Measurements from ENCODE around the gene MGAT5B. TPM values are rescaled to one million over a fixed set of nuclear protein-coding genes. Genes with fewer than 3 reads are reported as not detected.
"Not testable (repeated sequence)": the region's sequence is repeated elsewhere in the genome, so short reads cannot be mapped to it uniquely, and the experiment has no call there.

The MGAT5B gene
- total RNA-seq, 1 donor from 2014 or later: 4.8 TPM

- intact Hi-C loops (cut with micrococcal nuclease): no loop called here
Observed at GRCh38 chr17:76847031-76847430, 21.2 kb upstream of the MGAT5B start.

- intact Hi-C loops (cut with micrococcal nuclease): no loop called here
Observed at GRCh38 chr17:76848670-76849069, 19.5 kb upstream of the MGAT5B start.

GRCh38 chr17:76849160-76849559 lies 19.0 kb upstream of the MGAT5B start:
- intact Hi-C loops (cut with micrococcal nuclease): not testable (repeated sequence)

- intact Hi-C loops (cut with micrococcal nuclease): no loop called here
Observed at GRCh38 chr17:76852843-76853242, 15.4 kb upstream of the MGAT5B start.

- intact Hi-C loops (cut with micrococcal nuclease): no loop called here
Observed at GRCh38 chr17:76855105-76855504, 13.1 kb upstream of the MGAT5B start.

- intact Hi-C loops (cut with micrococcal nuclease): no loop called here
Observed at GRCh38 chr17:76862079-76862478, 6.1 kb upstream of the MGAT5B start.

GRCh38 chr17:76862494-76862893 lies 5.7 kb upstream of the MGAT5B start:
- intact Hi-C loops (cut with micrococcal nuclease): no loop called here

- intact Hi-C loops (cut with micrococcal nuclease): no loop called here
Observed at GRCh38 chr17:76864024-76864423, 4.2 kb upstream of the MGAT5B start.

GRCh38 chr17:76865174-76865573 lies 3.0 kb upstream of the MGAT5B start:
- intact Hi-C loops (cut with micrococcal nuclease): no loop called here

- intact Hi-C loops (cut with micrococcal nuclease): no loop called here
Observed at GRCh38 chr17:76866203-76866602, 2.0 kb upstream of the MGAT5B start.

GRCh38 chr17:76866774-76867577 lies 1.2 kb upstream of the MGAT5B start:
- intact Hi-C loops (cut with micrococcal nuclease): no loop called here

- intact Hi-C loops (cut with micrococcal nuclease): loop anchor here (1.0 kb wide), 4 partner anchors 144 to 380 kb away; no protein-coding TSS in a partner anchor
Observed at GRCh38 chr17:76867578-76868175, 527 bp upstream of the MGAT5B start.

GRCh38 chr17:76868669-76869495 lies 678 bp downstream of the MGAT5B start:
- intact Hi-C loops (cut with micrococcal nuclease): loop anchor here (1.0 kb wide), 4 partner anchors 142 to 378 kb away; no protein-coding TSS in a partner anchor

- intact Hi-C loops (cut with micrococcal nuclease): no loop called here
Observed at GRCh38 chr17:76869496-76870376, 1.5 kb downstream of the MGAT5B start.

- intact Hi-C loops (cut with micrococcal nuclease): no loop called here
Observed at GRCh38 chr17:76870377-76870714, 2.1 kb downstream of the MGAT5B start.

GRCh38 chr17:76871668-76872067 lies 3.5 kb downstream of the MGAT5B start:
- intact Hi-C loops (cut with micrococcal nuclease): no loop called here

GRCh38 chr17:76872221-76872873 lies 4.1 kb downstream of the MGAT5B start:
- intact Hi-C loops (cut with micrococcal nuclease): no loop called here

- intact Hi-C loops (cut with micrococcal nuclease): no loop called here
Observed at GRCh38 chr17:76872874-76873221, 4.6 kb downstream of the MGAT5B start.

GRCh38 chr17:76873856-76874255 lies 5.7 kb downstream of the MGAT5B start:
- intact Hi-C loops (cut with micrococcal nuclease): no loop called here

- intact Hi-C loops (cut with micrococcal nuclease): no loop called here
Observed at GRCh38 chr17:76877437-76877836, 9.2 kb downstream of the MGAT5B start.

- intact Hi-C loops (cut with micrococcal nuclease): no loop called here
Observed at GRCh38 chr17:76878568-76878967, 10.4 kb downstream of the MGAT5B start.
